Fibroblast of mammary gland (primary cell): ENCODE data around the gene CTRL.
"Not testable (repeated sequence)": the region's sequence is repeated elsewhere in the genome, so short reads cannot be mapped to it uniquely, and the experiment has no call there.

Experiments used
- DNase-seq: peaks from one replicate; pipeline ENCODE4 v3.0.0-alpha.2; 2010; ENCODE audit warnings: low read depth
- H3K4me3 ChIP-seq: 2 replicates; pipeline ENCODE4 v1.5.1; 2011; ENCODE audit warnings: low read depth, mild to moderate bottlenecking, low read length, moderate library complexity; ENCODE audit not compliant: control insufficient read depth
- TF ChIP-seq, protein P1 (sequence below): conservative IDR thresholded peaks from 2 replicates; pipeline ENCODE4 v1.5.1; 2011; ENCODE audit warnings: low read depth, low read length, inconsistent platforms; ENCODE audit not compliant: control insufficient read depth, insufficient read depth

The CTRL gene

DNA sequence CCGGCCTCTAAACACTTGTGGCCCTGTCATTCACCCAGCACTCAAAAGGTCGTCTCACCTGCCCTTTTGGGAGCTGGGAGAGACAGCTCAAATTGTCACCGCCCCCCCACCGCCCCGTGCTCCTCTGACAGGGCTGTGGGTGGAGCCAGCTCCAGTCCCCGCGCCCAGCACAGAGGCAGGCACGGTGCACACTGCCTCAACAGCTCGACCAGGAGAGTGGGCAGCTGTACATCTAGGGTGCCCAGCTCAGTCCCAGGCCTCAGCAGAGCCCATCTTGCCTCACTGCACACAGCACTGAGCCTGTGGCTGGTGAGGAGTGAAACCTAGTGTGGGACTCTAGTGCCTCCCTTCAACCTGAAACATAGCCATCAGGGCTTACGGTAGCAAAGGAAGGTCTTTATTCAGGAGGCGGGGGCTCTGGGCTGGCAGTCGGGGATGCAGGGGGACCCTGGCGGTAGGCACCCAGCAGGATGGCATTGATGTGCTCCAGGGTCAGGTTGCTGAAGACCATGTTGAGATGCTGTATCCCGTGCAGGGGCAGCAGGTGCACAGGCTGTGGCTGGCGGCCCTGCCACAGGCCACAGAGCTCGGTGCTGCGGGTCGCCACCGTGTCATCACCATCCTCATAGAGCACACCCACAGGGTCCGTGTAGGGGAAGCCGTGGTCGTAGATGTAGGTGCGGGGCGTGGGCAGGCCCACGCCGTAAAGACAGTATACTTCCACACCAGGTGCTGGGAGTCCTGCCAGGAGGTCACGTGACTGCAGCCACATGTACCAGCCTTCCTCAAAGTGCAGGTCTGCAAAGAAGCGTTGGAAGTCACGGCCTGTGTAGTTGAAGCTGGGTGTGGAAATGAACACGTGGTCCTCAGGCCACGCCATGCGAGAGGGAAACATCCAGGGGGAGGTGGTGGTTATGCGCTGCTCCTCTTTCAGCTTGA lies 8.1 kb upstream of the CTRL start:
- TF ChIP-seq, protein P1, sequence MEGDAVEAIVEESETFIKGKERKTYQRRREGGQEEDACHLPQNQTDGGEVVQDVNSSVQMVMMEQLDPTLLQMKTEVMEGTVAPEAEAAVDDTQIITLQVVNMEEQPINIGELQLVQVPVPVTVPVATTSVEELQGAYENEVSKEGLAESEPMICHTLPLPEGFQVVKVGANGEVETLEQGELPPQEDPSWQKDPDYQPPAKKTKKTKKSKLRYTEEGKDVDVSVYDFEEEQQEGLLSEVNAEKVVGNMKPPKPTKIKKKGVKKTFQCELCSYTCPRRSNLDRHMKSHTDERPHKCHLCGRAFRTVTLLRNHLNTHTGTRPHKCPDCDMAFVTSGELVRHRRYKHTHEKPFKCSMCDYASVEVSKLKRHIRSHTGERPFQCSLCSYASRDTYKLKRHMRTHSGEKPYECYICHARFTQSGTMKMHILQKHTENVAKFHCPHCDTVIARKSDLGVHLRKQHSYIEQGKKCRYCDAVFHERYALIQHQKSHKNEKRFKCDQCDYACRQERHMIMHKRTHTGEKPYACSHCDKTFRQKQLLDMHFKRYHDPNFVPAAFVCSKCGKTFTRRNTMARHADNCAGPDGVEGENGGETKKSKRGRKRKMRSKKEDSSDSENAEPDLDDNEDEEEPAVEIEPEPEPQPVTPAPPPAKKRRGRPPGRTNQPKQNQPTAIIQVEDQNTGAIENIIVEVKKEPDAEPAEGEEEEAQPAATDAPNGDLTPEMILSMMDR = no peak
- no peak overlapping the region for H3K4me3 ChIP-seq
- no peak for DNase-seq

- DNase-seq, H3K4me3 ChIP-seq: not testable (repeated sequence)
These were observed 6.1 kb upstream of the CTRL start for GRCh38 chr16:67937713-67938112.

- peak overlapping the region; percentile 88 for H3K4me3 ChIP-seq
- TF ChIP-seq, protein P1 = no peak
- no peak for DNase-seq
These were observed 5.4 kb upstream of the CTRL start for GRCh38 chr16:67936880-67937605.

- H3K4me3 ChIP-seq = peak within 1 kb of the TSS; percentile 88
- TF ChIP-seq, protein P1 = no peak
- DNase-seq = peak; percentile 68
These were observed 4.6 kb upstream of the CTRL start, which contains the start of gene PSMB10 for GRCh38 chr16:67936124-67936879. Gene PSMB10 (minus strand): TSS chr16:67936850. CDS start chr16:67936749, 101 bp downstream.

GRCh38 chr16:67935402-67936123 lies 3.9 kb upstream of the CTRL start:
- peak; percentile 84 for DNase-seq
- TF ChIP-seq, protein P1 = no peak
- H3K4me3 ChIP-seq = peak overlapping the region; percentile 88

DNA sequence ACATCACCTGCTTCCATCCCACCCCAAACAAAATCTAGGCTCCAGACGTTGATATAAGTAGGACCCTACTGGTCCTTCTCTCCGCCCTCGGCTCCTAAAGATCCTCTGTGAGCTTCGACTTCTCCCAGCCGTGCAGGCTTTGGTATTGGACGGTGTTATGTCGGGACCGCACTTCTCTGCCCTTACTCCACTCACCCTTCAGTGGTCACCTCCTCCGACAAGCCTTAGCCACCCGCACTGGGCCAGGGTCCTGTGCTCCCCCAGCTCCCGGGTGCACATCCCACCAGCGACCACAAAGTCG lies 3.4 kb upstream of the CTRL start:
- no peak for DNase-seq
- TF ChIP-seq, protein P1 = no peak
- H3K4me3 ChIP-seq = peak overlapping the region; percentile 88
